Esophagus (tissue), 2 donors: ENCODE data around the gene AP3M1. TPM values are rescaled to one million over a fixed set of nuclear protein-coding genes. Genes with fewer than 3 reads are reported as not detected.
"Not testable (repeated sequence)": the region's sequence is repeated elsewhere in the genome, so short reads cannot be mapped to it uniquely, and the experiment has no call there.

Experiments used
- H3K27ac ChIP-seq, 2 donors: one replicate each; pipeline ENCODE4 v1.5.1; 2013; ENCODE audit warnings: low read depth in 2 of 2, mild to moderate bottlenecking in 2 of 2, inconsistent platforms in 1 of 2, low read length in 1 of 2, moderate library complexity in 1 of 2
- H3K27me3 ChIP-seq, 2 donors: one replicate each; pipeline ENCODE4 v1.6.1; 2013; ENCODE audit warnings: low read length in 2 of 2, control low read depth in 1 of 2, mild to moderate bottlenecking in 1 of 2; ENCODE audit not compliant: insufficient read depth in 2 of 2, control insufficient read depth in 1 of 2
- H3K36me3 ChIP-seq, 2 donors: one replicate each; pipeline ENCODE4 v1.6.1; 2013; ENCODE audit warnings: low read length in 1 of 2; ENCODE audit not compliant: control insufficient read depth in 2 of 2, insufficient read depth in 2 of 2
- H3K4me1 ChIP-seq, 2 donors: one replicate each; pipeline ENCODE4 v1.6.1; 2013; ENCODE audit warnings: low read length in 1 of 2; ENCODE audit not compliant: control insufficient read depth in 2 of 2, insufficient read depth in 2 of 2
- H3K4me3 ChIP-seq, 2 donors: one replicate each; pipeline ENCODE4 v1.5.1; 2013; ENCODE audit warnings: low read length in 2 of 2, mild to moderate bottlenecking in 2 of 2, low read depth in 1 of 2, moderate library complexity in 1 of 2
- H3K9me3 ChIP-seq, 2 donors: one replicate each; pipeline ENCODE4 v1.6.1; 2013; ENCODE audit warnings: mild to moderate bottlenecking in 2 of 2, low read depth in 1 of 2, low read length in 1 of 2, moderate library complexity in 1 of 2; ENCODE audit not compliant: control insufficient read depth in 2 of 2, insufficient read depth in 1 of 2
- WGBS, 2 donors: extraction: QIAGEN DNeasy Blood & Tissue Kit; methylation state at CpG; one replicate each; pipeline ENCODE4 v1.1.7; 2013; 5-methylcytosine and 5-hydroxymethylcytosine counted together
- polyA plus RNA-seq, 2 donors: library from polyadenylated mRNA; stranded (reverse); fragments of 200-250 nt; gene quantifications; one replicate each; pipeline ENCODE4 v1.2.3, GENCODE V29; 2013
- donor health status: healthy with polysubstance abuse.
- donor health status: Bipolar disorder and iron deficiency.

The AP3M1 gene, protein sequence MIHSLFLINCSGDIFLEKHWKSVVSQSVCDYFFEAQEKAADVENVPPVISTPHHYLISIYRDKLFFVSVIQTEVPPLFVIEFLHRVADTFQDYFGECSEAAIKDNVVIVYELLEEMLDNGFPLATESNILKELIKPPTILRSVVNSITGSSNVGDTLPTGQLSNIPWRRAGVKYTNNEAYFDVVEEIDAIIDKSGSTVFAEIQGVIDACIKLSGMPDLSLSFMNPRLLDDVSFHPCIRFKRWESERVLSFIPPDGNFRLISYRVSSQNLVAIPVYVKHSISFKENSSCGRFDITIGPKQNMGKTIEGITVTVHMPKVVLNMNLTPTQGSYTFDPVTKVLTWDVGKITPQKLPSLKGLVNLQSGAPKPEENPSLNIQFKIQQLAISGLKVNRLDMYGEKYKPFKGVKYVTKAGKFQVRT
- 10 to 100 TPM in 1 of 2 donors, 1 to 10 TPM in 1; 7.1 to 13.4 TPM for polyA plus RNA-seq

DNA sequence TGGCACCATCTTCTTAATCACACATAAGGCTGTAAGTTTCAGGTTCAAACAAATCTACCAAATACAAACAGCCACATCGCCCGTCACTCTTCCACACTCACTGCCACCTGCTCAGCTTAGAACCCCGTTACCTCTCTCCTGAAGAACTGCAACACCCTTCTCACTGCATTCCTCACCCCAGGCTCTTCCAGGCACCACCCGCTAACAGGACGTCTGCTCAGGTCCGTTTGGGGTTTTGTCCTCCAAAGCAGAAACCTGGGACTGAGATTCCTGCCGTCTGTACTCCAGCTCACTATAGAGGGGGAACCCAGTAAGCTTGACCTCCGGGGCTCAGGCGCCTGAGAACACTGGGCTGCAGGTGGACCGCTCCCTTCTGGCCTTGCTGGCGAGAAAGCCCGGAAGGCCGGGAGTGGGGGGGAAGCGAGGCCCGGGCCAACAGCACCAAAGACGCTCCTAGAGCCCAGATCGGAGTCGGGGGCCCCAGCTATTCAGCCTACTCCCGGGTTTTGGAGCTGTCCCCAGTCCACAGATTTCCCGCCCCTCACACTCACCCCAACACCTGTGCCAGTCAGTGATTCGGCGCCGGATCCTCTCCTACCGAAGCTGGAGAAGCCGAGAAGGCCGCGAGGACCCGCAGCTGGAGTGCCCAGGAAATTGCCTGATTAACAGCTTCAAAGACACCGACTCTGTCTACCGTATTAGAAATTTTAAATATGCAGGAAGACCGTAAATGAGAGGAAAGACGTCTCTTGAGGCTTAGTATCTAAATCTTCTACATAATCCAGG is at the start of gene AP3M1:
AP3M1 (minus strand) TSS at position 625 of the 786 bp plus-strand sequence. CDS start 12,449 bp downstream, outside the sequence.
- no peaks in the 10 kb centered on the region for H3K4me1 ChIP-seq

DNA sequence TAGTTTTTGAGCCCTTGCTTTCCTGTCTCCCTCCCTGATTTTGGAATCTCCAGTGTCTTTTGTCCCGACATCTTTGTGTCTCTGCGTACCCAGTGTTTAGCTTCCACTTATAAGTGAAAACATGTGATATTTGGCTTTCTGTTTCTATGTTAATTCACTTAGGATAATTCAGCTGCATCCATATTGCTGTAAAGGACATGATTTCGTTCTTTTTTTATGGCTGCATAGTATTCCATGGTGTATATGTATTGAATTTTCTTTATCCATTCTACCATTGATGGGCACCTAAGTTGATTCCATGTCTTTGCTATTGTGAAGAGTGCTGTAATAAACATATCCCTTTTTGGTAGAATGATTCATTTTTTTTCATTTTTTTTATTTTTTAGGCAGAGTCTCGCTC is 48.7 kb upstream of the AP3M1 start:
- Histone ChIP-seq H3K4me1 (no peaks in the 10 kb centered on the region), H3K27me3 (no peaks in the 10 kb centered on the region), H3K4me3 (no peak overlapping the region), H3K27ac (no peak overlapping the region), H3K36me3 (no peaks in the 10 kb centered on the region), H3K9me3 (no peaks in the 10 kb centered on the region)
- 98 to 99% methylated on average over 4 of the region's 4 CpGs for WGBS, 2 donors

More for the DNA sequence above, at the start of gene AP3M1:
- WGBS, 2 donors, result 0% methylated on average over 32 of the region's 32 CpGs
- H3K27ac ChIP-seq, result peak within 1 kb of the TSS; percentile 78 to 92
- H3K36me3 ChIP-seq, result no peaks in the 10 kb centered on the region
- H3K9me3 ChIP-seq, result peaks cover 0 to 5% of the 10 kb centered on the region in 2 donors
- H3K4me3 ChIP-seq, result peak within 1 kb of the TSS; percentile 89 to 100
- H3K27me3 ChIP-seq, result no peaks in the 10 kb centered on the region

DNA sequence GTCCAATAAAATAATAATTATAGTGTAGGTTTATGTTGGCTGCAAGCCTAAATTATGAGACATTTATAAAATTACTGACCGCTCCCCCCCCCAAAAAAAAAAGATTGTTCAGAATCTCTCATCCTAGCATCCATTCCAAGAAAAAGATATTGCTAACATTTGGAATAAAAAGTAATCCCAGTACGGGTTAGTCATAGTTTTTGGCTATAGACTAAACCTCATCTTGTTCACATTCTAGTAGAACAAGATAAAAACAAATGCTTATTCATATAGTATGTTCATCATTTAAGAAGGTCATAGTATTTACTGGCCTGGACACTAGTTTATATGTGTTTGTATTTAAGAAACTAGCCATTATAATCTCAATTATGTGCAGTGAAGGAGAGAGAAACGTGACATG is 44.4 kb upstream of the AP3M1 start:
- WGBS, 2 donors, result 50 to 61% methylated on average over 3 of the region's 3 CpGs
- no peaks in the 10 kb centered on the region for H3K27me3 ChIP-seq
- H3K9me3 ChIP-seq, result no peaks in the 10 kb centered on the region
- H3K4me3 ChIP-seq, result no peak overlapping the region
- no peaks in the 10 kb centered on the region for H3K4me1 ChIP-seq
- H3K36me3 ChIP-seq, result no peaks in the 10 kb centered on the region
- no peak overlapping the region for H3K27ac ChIP-seq

DNA sequence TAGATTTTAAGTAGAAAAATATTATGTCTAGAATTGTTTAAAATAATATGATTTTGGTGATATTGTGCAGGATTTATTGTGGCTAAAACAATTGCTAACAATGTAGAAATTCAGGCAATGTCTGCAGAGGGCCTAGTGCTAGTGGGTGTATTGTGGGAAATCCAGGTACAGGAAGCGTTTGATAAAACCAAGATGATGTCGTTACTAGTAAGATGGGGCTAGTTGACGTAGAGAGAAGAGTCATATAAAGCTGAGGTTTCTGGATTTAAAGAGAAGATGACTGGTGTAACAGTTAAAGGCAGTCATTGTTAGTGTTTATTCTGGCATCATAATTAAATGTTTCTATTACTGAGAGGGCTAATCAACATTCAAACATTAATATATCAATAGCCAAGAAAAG is 43.9 kb upstream of the AP3M1 start:
- H3K27me3 ChIP-seq, result no peaks in the 10 kb centered on the region
- 61 to 68% methylated on average over 3 of the region's 3 CpGs for WGBS, 2 donors
- no peak overlapping the region for H3K4me3 ChIP-seq
- H3K9me3 ChIP-seq, result no peaks in the 10 kb centered on the region
- H3K36me3 ChIP-seq, result no peaks in the 10 kb centered on the region
- H3K27ac ChIP-seq, result no peak overlapping the region
- H3K4me1 ChIP-seq, result no peaks in the 10 kb centered on the region

DNA sequence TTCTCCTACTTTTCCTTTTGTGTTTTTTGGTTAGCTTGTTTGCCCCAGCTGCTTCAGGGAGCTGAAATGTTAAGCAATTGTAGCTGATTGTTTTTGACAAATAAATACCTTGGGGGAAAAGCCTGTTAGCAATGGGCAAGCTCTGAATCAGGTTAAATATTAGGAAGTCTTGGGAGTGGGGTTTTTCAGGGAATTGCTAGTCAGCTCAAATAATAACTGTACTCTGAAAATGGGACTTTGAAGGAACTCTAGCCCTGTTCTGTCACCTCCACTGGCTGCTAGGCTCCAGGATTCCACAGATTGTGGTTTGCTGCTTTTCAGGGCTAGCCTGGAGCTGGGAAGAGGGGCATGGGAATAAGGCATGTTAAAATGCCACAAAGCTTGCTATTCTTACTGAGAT is 39.9 kb upstream of the AP3M1 start:
- H3K27me3 ChIP-seq, result no peaks in the 10 kb centered on the region
- H3K36me3 ChIP-seq, result no peaks in the 10 kb centered on the region
- no peaks in the 10 kb centered on the region for H3K4me1 ChIP-seq
- peak overlapping the region; percentile 85 to 94 for H3K27ac ChIP-seq
- no peaks in the 10 kb centered on the region for H3K9me3 ChIP-seq
- no peak overlapping the region for H3K4me3 ChIP-seq

DNA sequence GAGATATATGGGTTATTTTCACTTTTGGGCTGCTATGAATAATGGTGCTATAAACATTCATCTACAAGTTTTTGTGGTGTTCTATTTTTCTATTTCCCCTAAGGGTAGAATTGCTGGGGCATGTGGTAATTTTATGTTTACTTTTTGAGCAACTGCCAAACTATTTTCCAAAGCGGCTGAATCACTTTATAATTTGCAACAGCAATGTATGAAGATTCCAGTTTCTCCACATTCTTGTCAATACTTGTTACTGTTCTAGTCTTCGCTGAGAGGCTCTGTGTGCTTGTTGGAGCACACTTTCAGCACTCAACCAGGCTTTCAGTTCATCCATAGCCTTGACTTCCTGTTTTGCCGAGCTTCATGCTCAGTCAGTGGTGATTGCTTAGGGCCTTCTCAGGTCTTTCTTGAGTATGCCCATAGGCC is 39.4 kb upstream of the AP3M1 start:
- Histone ChIP-seq H3K27me3 (no peaks in the 10 kb centered on the region), H3K4me1 (no peaks in the 10 kb centered on the region), H3K4me3 (no peak overlapping the region), H3K36me3 (no peaks in the 10 kb centered on the region), H3K9me3 (no peaks in the 10 kb centered on the region), H3K27ac (peak overlapping the region; percentile 85 to 94)
- WGBS, 2 donors, result 11 to 20% methylated on average over 3 of the region's 3 CpGs

DNA sequence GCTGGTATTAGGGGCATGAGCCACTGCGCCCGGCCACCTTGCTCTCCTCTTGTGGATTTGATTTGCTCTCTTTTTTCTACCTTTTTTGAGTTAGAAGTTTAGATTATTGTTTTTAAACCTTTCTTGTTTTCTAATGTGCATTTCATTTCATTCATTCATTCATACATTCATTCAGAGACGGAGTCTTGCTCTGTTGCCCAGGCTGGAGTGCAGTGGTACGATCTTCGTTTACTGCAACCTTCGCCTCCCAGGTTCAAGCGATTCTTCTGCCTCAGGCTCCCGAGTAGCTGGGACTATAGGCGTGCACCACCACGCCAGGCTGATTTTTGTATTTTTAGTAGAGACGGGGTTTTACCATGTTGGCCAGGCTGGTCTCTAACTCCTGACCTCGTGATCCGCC is 38.0 kb upstream of the AP3M1 start:
- 90 to 93% methylated on average over 13 of the region's 13 CpGs for WGBS, 2 donors
- not testable (repeated sequence) for H3K9me3 ChIP-seq, H3K4me3 ChIP-seq, H3K36me3 ChIP-seq, H3K27me3 ChIP-seq, H3K4me1 ChIP-seq
- H3K27ac ChIP-seq, result peak overlapping the region in 1 of 2 donors; percentile 1

DNA sequence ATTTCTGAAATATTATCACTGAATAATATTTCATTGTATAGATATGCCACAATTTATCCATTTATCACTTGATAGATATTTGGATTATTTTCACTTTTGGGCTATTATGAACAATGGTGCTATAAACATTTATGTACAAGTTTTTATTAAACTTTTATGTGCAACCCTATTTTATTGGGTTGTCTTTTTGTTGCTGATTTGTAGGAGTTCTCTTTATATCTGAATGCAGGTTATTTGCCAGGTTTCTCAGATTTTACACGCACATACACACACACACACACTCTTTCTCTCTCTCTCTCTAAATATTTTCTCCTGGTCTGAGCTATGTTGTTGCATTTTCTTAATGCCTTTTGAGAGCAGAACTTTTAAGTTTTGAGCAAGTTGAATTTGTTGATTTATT is 36.6 kb upstream of the AP3M1 start:
- Histone ChIP-seq H3K36me3 (no peaks in the 10 kb centered on the region), H3K9me3 (no peaks in the 10 kb centered on the region), H3K4me1 (no peaks in the 10 kb centered on the region), H3K4me3 (no peak overlapping the region), H3K27me3 (no peaks in the 10 kb centered on the region), H3K27ac (no peak overlapping the region)
- 58 to 72% methylated on average over 1 of the region's 1 CpG for WGBS, 2 donors

DNA sequence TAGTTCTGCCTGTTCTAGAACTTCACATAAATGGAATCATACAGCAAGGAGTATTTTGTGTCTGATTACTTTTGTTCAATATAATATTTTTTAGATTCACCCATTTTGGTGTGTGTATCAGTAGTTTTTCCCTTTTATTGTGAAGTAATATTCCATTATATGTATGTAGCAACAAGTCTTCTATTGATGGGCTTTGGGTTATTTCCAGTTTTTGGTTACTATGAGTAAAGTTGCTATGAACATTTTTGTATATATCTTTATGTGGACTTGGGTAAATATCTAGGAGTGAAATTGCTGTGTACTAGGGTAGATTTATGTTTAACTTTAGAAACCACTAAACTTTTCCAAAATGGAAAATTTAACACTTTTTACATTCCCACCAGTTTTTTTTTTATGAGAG is 36.0 kb upstream of the AP3M1 start:
- no peak overlapping the region for H3K4me3 ChIP-seq
- no peaks in the 10 kb centered on the region for H3K9me3 ChIP-seq
- H3K27ac ChIP-seq, result no peak overlapping the region
- no peaks in the 10 kb centered on the region for H3K4me1 ChIP-seq
- H3K27me3 ChIP-seq, result no peaks in the 10 kb centered on the region
- H3K36me3 ChIP-seq, result no peaks in the 10 kb centered on the region
